DOHH2 (cell line): ENCODE data around the gene CTSE.
A peak's percentile ranks its signal among the peaks of the same experiment; 100 is the strongest.

Experiments used
- H3F3A ChIP-seq: fragments of 200-600 bp; sonication (generic), shearing (Covaris generic); 2 replicates; pipeline ENCODE4 v1.6.0; 2016; ENCODE audit warnings: antibody characterized with exemption, mild to moderate bottlenecking; ENCODE audit not compliant: control insufficient read depth, insufficient read depth
- H3K27ac ChIP-seq: fragments of 200-600 bp; sonication (generic); 2 replicates; pipeline ENCODE4 v1.5.1; 2014; ENCODE audit warnings: low read depth, mild to moderate bottlenecking, low read length, moderate library complexity
- H3K27me3 ChIP-seq: fragments of 200-600 bp; sonication (generic); 2 replicates; pipeline ENCODE4 v1.6.1; 2014; ENCODE audit warnings: mild to moderate bottlenecking, low read length, mixed read lengths; ENCODE audit not compliant: control insufficient read depth
- H3K36me3 ChIP-seq: fragments of 200-600 bp; sonication (generic); 2 replicates; pipeline ENCODE4 v1.6.1; 2014; ENCODE audit warnings: mild to moderate bottlenecking, low read length, moderate library complexity, mixed read lengths; ENCODE audit not compliant: control insufficient read depth
- H3K4me1 ChIP-seq: fragments of 200-600 bp; sonication (generic); 2 replicates; pipeline ENCODE4 v1.6.1; 2014; ENCODE audit warnings: mild to moderate bottlenecking, low read length, mixed read lengths; ENCODE audit not compliant: control insufficient read depth
- H3K4me2 ChIP-seq: fragments of 200-600 bp; sonication (generic); 2 replicates; pipeline ENCODE4 v1.6.0; 2014; ENCODE audit warnings: mild to moderate bottlenecking, low read length, moderate library complexity
- H3K4me3 ChIP-seq: fragments of 200-600 bp; sonication (generic); 2 replicates; pipeline ENCODE4 v1.5.1; 2014; ENCODE audit warnings: mild to moderate bottlenecking, low read length, mixed read lengths
- H3K79me2 ChIP-seq: fragments of 200-600 bp; sonication (generic); 2 replicates; pipeline ENCODE4 v1.6.1; 2014; ENCODE audit warnings: mild to moderate bottlenecking, low read length, mixed read lengths; ENCODE audit not compliant: control insufficient read depth
- H3K9me2 ChIP-seq: fragments of 200-600 bp; sonication (generic); replicated peaks from 2 replicates; pipeline ENCODE4 v1.6.1; 2014; ENCODE audit warnings: mild to moderate bottlenecking, low read length, mixed read lengths; ENCODE audit not compliant: control insufficient read depth
- H3K9me3 ChIP-seq: fragments of 200-600 bp; sonication (generic); 2 replicates; pipeline ENCODE4 v1.6.1; 2014; ENCODE audit warnings: antibody characterized with exemption, low read length, mixed read lengths; ENCODE audit not compliant: control insufficient read depth, insufficient read depth
- H4K20me1 ChIP-seq: fragments of 200-600 bp; sonication (generic); 2 replicates; pipeline ENCODE4 v1.6.0; 2014; ENCODE audit warnings: low read depth, mild to moderate bottlenecking, antibody characterized with exemption, low read length, moderate library complexity; ENCODE audit not compliant: control insufficient read depth, insufficient read depth
- CTCF ChIP-seq: fragments of 200-600 bp; sonication (generic); IDR thresholded peaks from one replicate; pipeline ENCODE4 v1.5.1; 2014; ENCODE audit warnings: antibody characterized with exemption, mild to moderate bottlenecking, low read depth, low read length; ENCODE audit not compliant: poor library complexity, severe bottlenecking
- EZH2phosphoT487 ChIP-seq: fragments of 200-600 bp; sonication (generic); IDR thresholded peaks from 2 replicates; pipeline ENCODE4 v1.6.1; 2017; ENCODE audit warnings: borderline replicate concordance, mild to moderate bottlenecking, antibody characterized with exemption, low read length, moderate library complexity, mixed read lengths

The CTSE gene

GRCh38 chr1:205978676-205979075 lies 45.0 kb downstream of the CTSE start:
- H3K36me3 ChIP-seq: no peaks in the 10 kb centered on the region

GRCh38 chr1:205977402-205978014 lies 46.2 kb downstream of the CTSE start:
- Histone ChIP-seq H3K4me1 (no peaks in the 10 kb centered on the region), H3K36me3 (no peaks in the 10 kb centered on the region), H3K4me3 (no peak overlapping the region), H3K79me2 (no peaks in the 10 kb centered on the region), H3K4me2 (no peak overlapping the region), H3K9me2 (no peaks in the 10 kb centered on the region), H3K9me3 (no peaks in the 10 kb centered on the region; the same call in 1 of the 2 replicates), H3K27me3 (0 out of 2 replicates have a peak, but pooled peaks cover 3% of the 10 kb centered on the region), H3F3A (no peaks in the 10 kb centered on the region), H4K20me1 (no peaks in the 10 kb centered on the region), H3K27ac (no peak overlapping the region)
- TF ChIP-seq CTCF (peak; percentile 94), EZH2phosphoT487 (no peak)

More at GRCh38 chr1:205978676-205979075, 45.0 kb downstream of the CTSE start:
- no peaks in the 10 kb centered on the region for H3K9me2 ChIP-seq
- no peak overlapping the region for H3K4me2 ChIP-seq
- 0 out of 2 replicates have a peak, but pooled peaks cover 3% of the 10 kb centered on the region for H3K27me3 ChIP-seq
- H3K27ac ChIP-seq: no peak overlapping the region
- no peaks in the 10 kb centered on the region for H3F3A ChIP-seq
- no peaks in the 10 kb centered on the region; the same call in 1 of the 2 replicates for H3K9me3 ChIP-seq
- TF ChIP-seq EZH2phosphoT487: no peak
- no peak for TF ChIP-seq CTCF
- H3K4me3 ChIP-seq: no peak overlapping the region
- no peaks in the 10 kb centered on the region for H4K20me1 ChIP-seq
- H3K4me1 ChIP-seq: no peaks in the 10 kb centered on the region
- H3K79me2 ChIP-seq: no peaks in the 10 kb centered on the region

GRCh38 chr1:205976708-205977401 lies 46.8 kb downstream of the CTSE start:
- H3K9me2 ChIP-seq: no peaks in the 10 kb centered on the region
- H4K20me1 ChIP-seq: no peaks in the 10 kb centered on the region
- 0 out of 2 replicates have a peak, but pooled peaks cover 3% of the 10 kb centered on the region for H3F3A ChIP-seq
- no peak overlapping the region for H3K27ac ChIP-seq
- 0 out of 2 replicates have a peak, but pooled peaks cover 3% of the 10 kb centered on the region for H3K27me3 ChIP-seq
- no peak overlapping the region for H3K4me3 ChIP-seq
- no peaks in the 10 kb centered on the region for H3K4me1 ChIP-seq
- TF ChIP-seq EZH2phosphoT487: no peak
- no peak for TF ChIP-seq CTCF
- H3K36me3 ChIP-seq: no peaks in the 10 kb centered on the region
- H3K9me3 ChIP-seq: no peaks in the 10 kb centered on the region; the same call in 1 of the 2 replicates
- H3K4me2 ChIP-seq: no peak overlapping the region
- H3K79me2 ChIP-seq: no peaks in the 10 kb centered on the region
